ENCODE results near the gene ERVFRD-1.

GRCh38 chr6:11058406-11058805 is 53.1 kb downstream of the ERVFRD-1 start:
- TF ChIP-seq CTCF (IDR thresholded peaks at IDR 0.05), result no peak
- no peak for TF ChIP-seq POLR2AphosphoS5 (IDR thresholded peaks at IDR 0.05)
- TF ChIP-seq POLR2A (IDR thresholded peaks at IDR 0.05), result no peak
- TF ChIP-seq EP300 (IDR thresholded peaks at IDR 0.05), result no peak

Measured in upper lobe of left lung (tissue), 4 donors.